HepG2 (cell line): ENCODE data around the gene MORN1. TPM values are rescaled to one million over a fixed set of nuclear protein-coding genes. Genes with fewer than 3 reads are reported as not detected.
A peak's percentile ranks its signal among the peaks of the same experiment; 100 is the strongest.

ENCODE experiments used
- ARNT2 ChIP-seq: sonication (generic); formaldehyde crosslinking; IDR thresholded peaks from 2 replicates; pipeline ENCODE4 v1.8.0; 2022; ENCODE audit warnings: mild to moderate bottlenecking, low read depth, missing genetic modification reagents, moderate library complexity
- ATAD3A ChIP-seq: sonication (generic); formaldehyde crosslinking; IDR thresholded peaks from 2 replicates; pipeline ENCODE4 v1.4.0; 2020; ENCODE audit warnings: missing genetic modification reagents
- CBX2 ChIP-seq, 2 experiments: fragments of 200-600 bp in 1 of 2; sonication (generic); formaldehyde crosslinking in 1 of 2; IDR thresholded peaks; 2 replicates each; pipeline versions ENCODE4 v1.7.0 to v1.8.1; 2018 to 2022; ENCODE audit warnings: low read depth in 2 of 2, low read length in 1 of 2, mild to moderate bottlenecking in 1 of 2, missing genetic modification reagents in 1 of 2
- HNF4A ChIP-seq: sonication (generic); formaldehyde crosslinking; IDR thresholded peaks from 2 replicates; pipeline ENCODE4 v1.4.0; 2020; ENCODE audit warnings: missing genetic modification reagents
- HNRNPL ChIP-seq: fragments of 200-400 bp; formaldehyde crosslinking; IDR thresholded peaks from 2 replicates; pipeline ENCODE4 v1.6.1; 2017; ENCODE audit warnings: mild to moderate bottlenecking, low read depth, low read length
- KDM1A ChIP-seq: IDR thresholded peaks from 2 replicates; pipeline ENCODE4 v1.6.1; 2016; ENCODE audit warnings: missing compliant biosample characterization
- NBN ChIP-seq: fragments of 450-650 bp; conservative IDR thresholded peaks from 2 replicates; pipeline ENCODE4 v1.6.1; 2017
- PCBP2 ChIP-seq: fragments of 200-400 bp; formaldehyde crosslinking; optimal IDR thresholded peaks from 2 replicates; pipeline ENCODE3; 2018; ENCODE audit warnings: low read length, low read depth; ENCODE audit not compliant: poor library complexity, severe bottlenecking
- SOX13 ChIP-seq, 3 experiments: fragments of 450-650 bp in 1 of 3; sonication (generic) in 1 of 3; formaldehyde crosslinking in 1 of 3; IDR thresholded peaks in 2 of 3; conservative IDR thresholded peaks in 1 of 3; 2 replicates each; pipeline versions ENCODE4 v1.5.0 to v1.6.1; 2016 to 2020; ENCODE audit warnings: antibody characterized with exemption in 1 of 3, mild to moderate bottlenecking in 1 of 3, missing compliant biosample characterization in 1 of 3, missing genetic modification reagents in 1 of 3, moderate library complexity in 1 of 3
- SSRP1 ChIP-seq: IDR thresholded peaks from 2 replicates; pipeline ENCODE4 v1.6.1; 2016; ENCODE audit warnings: control low read depth
- TCF7L2 ChIP-seq: IDR thresholded peaks from 2 replicates; pipeline ENCODE4 v1.6.1; 2011; ENCODE audit warnings: mild to moderate bottlenecking, low read depth, low read length, moderate library complexity
- ZEB1 ChIP-seq: IDR thresholded peaks from 2 replicates; pipeline ENCODE4 v1.6.1; 2012; ENCODE audit warnings: mild to moderate bottlenecking, low read depth, inconsistent platforms; ENCODE audit not compliant: insufficient replicate concordance
- ZFP91 ChIP-seq: sonication (generic); formaldehyde crosslinking; IDR thresholded peaks from 2 replicates; pipeline ENCODE4 v1.9.0; 2022; ENCODE audit warnings: missing genetic modification reagents, mild to moderate bottlenecking, borderline replicate concordance
- ZMYM3 ChIP-seq: sonication (generic); formaldehyde crosslinking; IDR thresholded peaks from 2 replicates; pipeline ENCODE4 v1.5.1; 2020; ENCODE audit warnings: mild to moderate bottlenecking, missing genetic modification reagents
- ZNF160 ChIP-seq: sonication (generic); formaldehyde crosslinking; IDR thresholded peaks from 2 replicates; pipeline ENCODE4 v1.8.0; 2022; ENCODE audit warnings: mild to moderate bottlenecking, inconsistent platforms, missing genetic modification reagents
- ZNF326 ChIP-seq: sonication (generic); formaldehyde crosslinking; IDR thresholded peaks from 2 replicates; pipeline ENCODE4 v1.4.0; 2020; ENCODE audit warnings: missing genetic modification reagents, borderline replicate concordance
- ZNF431 ChIP-seq: sonication (generic); formaldehyde crosslinking; IDR thresholded peaks from 2 replicates; pipeline ENCODE4 v1.9.0; 2022; ENCODE audit warnings: missing genetic modification reagents, low read depth, mild to moderate bottlenecking, borderline replicate concordance
- ZNF713 ChIP-seq: sonication (generic); formaldehyde crosslinking; IDR thresholded peaks from 2 replicates; pipeline ENCODE4 v1.4.0; 2020; ENCODE audit warnings: mild to moderate bottlenecking, missing genetic modification reagents
- ZNF782 ChIP-seq: sonication (generic); formaldehyde crosslinking; IDR thresholded peaks from 2 replicates; pipeline ENCODE4 v1.4.0; 2020; ENCODE audit warnings: missing genetic modification reagents, mild to moderate bottlenecking, borderline replicate concordance
- polyA plus RNA-seq, 8 experiments: library from polyadenylated mRNA; depleted of rRNA in 3 of 8; stranded (reverse) in 7 of 8; unstranded in 1 of 8; fragments of >200 nt; fragmentation: Illumina TruSeq in 4 of 8; extraction: Trizol in 4 of 8; gene quantifications; 2 replicates each; pipeline versions ENCODE4 v1.2.1 to v1.2.3, GENCODE V29; 2011 to 2016; ENCODE audit warnings: low read depth in 4 of 8, missing spikeins in 1 of 8, mixed read lengths in 1 of 8; ENCODE audit not compliant: insufficient read depth in 1 of 8
- total RNA-seq, 5 experiments: library from RNA; depleted of rRNA; stranded (reverse); fragments of >200 nt; fragmentation: Illumina TruSeq; extraction: Trizol; gene quantifications; 2 replicates each; pipeline ENCODE4 v1.2.3, GENCODE V29; 2016; ENCODE audit warnings: low read depth in 1 of 5
- TF ChIP-seq, protein P1 (sequence below): sonication (generic); formaldehyde crosslinking; IDR thresholded peaks from 2 replicates; pipeline ENCODE4 v1.8.1; 2023; ENCODE audit warnings: mild to moderate bottlenecking, moderate library complexity, missing genetic modification reagents
- TF ChIP-seq, protein P2 (sequence below): sonication (generic); formaldehyde crosslinking; conservative IDR thresholded peaks from 2 replicates; pipeline ENCODE4 v1.4.0; 2020; ENCODE audit warnings: missing genetic modification reagents
- TF ChIP-seq, protein P3 (sequence below): sonication (generic); formaldehyde crosslinking; IDR thresholded peaks from 2 replicates; pipeline ENCODE4 v1.5.1; 2020; ENCODE audit warnings: missing genetic modification reagents, mild to moderate bottlenecking, borderline replicate concordance

MORN1 gene
- total and polyA plus RNA-seq, 2 of the 13 experiments (the other 11 are each of a cell fraction or from before 2014, with no cell fraction given) = 3.1 to 6.5 TPM

DNA sequence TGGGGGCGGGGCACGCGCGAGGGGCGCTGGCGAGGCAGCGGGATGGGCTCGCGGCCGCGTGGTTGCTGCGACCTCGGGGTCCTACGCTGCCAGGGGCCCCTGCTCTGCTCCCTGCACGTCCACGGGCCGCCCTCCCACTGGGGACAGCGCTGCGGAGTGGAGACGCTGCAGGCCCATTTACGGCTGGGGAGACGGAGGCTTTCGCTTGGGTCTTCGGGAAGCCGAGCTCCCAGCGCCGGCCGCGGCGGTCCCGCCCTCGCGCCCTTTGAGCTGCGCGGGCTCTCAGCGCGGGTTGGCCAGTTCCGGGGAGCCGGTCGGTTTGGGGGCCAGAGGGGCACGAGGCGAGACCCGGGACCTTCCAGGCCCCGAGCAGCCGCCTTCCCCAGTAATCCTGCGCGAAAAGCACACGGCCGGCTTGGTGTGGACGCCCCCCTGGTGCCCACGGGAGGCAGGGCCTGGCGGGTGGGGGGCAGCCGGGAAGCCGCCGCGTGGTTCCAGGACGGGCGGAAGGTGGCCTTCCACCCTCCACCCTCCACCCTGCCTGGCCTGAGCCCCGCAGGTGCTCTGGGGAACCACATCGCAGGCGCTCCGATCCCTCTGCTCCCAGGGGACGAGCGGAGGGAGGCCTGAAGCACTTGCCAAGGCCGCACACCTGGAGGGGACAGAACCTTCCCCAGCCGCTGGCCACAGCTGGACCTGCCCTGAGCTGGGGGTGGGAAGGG lies 21.6 kb upstream of the MORN1 start (continued):
- TF ChIP-seq PCBP2 (no peak), ZNF713 (CRISPR knock-in tag) (no peak), ZNF431 (CRISPR knock-in tag) (peak; percentile 74; the same call in 1 of the 2 replicates), ZNF326 (CRISPR knock-in tag) (no peak), ATAD3A (CRISPR knock-in tag) (no peak), CBX2 (IDR thresholded peaks at IDR 0.05; ENCODE audit: low read depth, low read length) (no peak), CBX2 (CRISPR knock-in tag; IDR thresholded peaks at IDR 0.05; ENCODE audit: low read depth) (peak; percentile 78; the same call in 1 of the 2 replicates), KDM1A (CRISPR knock-in tag) (no peak), NBN (no peak), TCF7L2 (no peak), ZEB1 (peak; percentile 46), SOX13 (IDR thresholded peaks at IDR 0.05) (no peak), SOX13 (CRISPR knock-in tag; conservative IDR thresholded peaks at IDR 0.05 in 1 of 2, IDR thresholded peaks at IDR 0.05 in 1 of 2) (0 out of 4 replicates have a peak, but pooled peaks of 1 of the 2 experiments have one; percentile 21), SSRP1 (CRISPR knock-in tag) (no peak), ZFP91 (CRISPR knock-in tag) (peak; percentile 44; the same call in 1 of the 2 replicates), ARNT2 (peak; percentile 85), ZNF782 (CRISPR knock-in tag) (no peak), ZNF160 (CRISPR knock-in tag) (no peak), HNF4A (peak; percentile 75), HNRNPL (no peak; the same call in 1 of the 2 replicates), ZMYM3 (CRISPR knock-in tag) (no peak)
- TF ChIP-seq, protein P1, sequence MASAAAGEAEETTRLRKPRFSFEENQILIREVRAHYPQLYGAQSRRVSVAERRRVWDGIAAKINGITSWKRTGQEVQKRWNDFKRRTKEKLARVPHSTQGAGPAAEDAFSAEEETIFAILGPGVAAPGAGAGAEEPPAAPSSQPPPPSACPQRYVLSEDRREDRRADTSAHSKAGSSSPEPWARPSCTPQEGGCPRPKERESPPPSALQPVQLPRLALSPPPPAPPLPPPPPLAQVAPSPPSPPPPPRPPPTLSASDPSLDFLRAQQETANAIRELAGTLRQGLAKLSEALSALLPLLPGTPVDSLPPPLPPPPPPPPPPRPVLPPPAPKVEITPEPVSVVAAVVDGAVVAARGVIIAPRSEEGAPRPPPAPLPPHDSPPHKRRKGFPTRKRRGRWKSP = peak; percentile 83
- TF ChIP-seq, protein P2, sequence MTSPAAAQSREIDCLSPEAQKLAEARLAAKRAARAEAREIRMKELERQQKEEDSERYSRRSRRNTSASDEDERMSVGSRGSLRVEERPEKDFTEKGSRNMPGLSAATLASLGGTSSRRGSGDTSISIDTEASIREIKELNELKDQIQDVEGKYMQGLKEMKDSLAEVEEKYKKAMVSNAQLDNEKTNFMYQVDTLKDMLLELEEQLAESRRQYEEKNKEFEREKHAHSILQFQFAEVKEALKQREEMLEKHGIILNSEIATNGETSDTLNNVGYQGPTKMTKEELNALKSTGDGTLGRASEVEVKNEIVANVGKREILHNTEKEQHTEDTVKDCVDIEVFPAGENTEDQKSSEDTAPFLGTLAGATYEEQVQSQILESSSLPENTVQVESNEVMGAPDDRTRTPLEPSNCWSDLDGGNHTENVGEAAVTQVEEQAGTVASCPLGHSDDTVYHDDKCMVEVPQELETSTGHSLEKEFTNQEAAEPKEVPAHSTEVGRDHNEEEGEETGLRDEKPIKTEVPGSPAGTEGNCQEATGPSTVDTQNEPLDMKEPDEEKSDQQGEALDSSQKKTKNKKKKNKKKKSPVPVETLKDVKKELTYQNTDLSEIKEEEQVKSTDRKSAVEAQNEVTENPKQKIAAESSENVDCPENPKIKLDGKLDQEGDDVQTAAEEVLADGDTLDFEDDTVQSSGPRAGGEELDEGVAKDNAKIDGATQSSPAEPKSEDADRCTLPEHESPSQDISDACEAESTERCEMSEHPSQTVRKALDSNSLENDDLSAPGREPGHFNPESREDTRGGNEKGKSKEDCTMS (CRISPR knock-in tag) = no peak
- TF ChIP-seq, protein P3, sequence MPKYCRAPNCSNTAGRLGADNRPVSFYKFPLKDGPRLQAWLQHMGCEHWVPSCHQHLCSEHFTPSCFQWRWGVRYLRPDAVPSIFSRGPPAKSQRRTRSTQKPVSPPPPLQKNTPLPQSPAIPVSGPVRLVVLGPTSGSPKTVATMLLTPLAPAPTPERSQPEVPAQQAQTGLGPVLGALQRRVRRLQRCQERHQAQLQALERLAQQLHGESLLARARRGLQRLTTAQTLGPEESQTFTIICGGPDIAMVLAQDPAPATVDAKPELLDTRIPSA (CRISPR knock-in tag) = no peak
